Thoracic aorta (tissue), 2 donors: ENCODE data around the gene RAB6B. TPM values are rescaled to one million over a fixed set of nuclear protein-coding genes. Genes with fewer than 3 reads are reported as not detected.

Source experiments
- ATAC-seq: fragments of 150-250 bp; one replicate; pipeline ENCODE4 v1.8.0; 2017; ENCODE audit warnings: low read depth; ENCODE audit not compliant: insufficient number of reproducible peaks, low FRiP score
- DNase-seq: peaks from one replicate; pipeline ENCODE4 v3.0.0-alpha.2; 2020; ENCODE audit warnings: low spot score
- H3K27ac ChIP-seq, 2 donors: fragments of 200-600 bp; sonication (generic); 1 replicate in 1 of 2; 2 replicates in 1 of 2; pipeline ENCODE4 v1.5.1; 2016; ENCODE audit warnings: mild to moderate bottlenecking in 2 of 2, moderate library complexity in 2 of 2
- H3K27me3 ChIP-seq: fragments of 200-600 bp; sonication (generic); replicated peaks from 2 replicates; pipeline ENCODE4 v1.6.0; 2016; ENCODE audit warnings: mild to moderate bottlenecking; ENCODE audit not compliant: insufficient read depth
- H3K36me3 ChIP-seq: fragments of 200-600 bp; sonication (generic); one replicate; pipeline ENCODE4 v1.5.1; 2016
- H3K4me1 ChIP-seq, 2 donors: fragments of 200-600 bp; sonication (generic); 1 replicate in 1 of 2; 2 replicates in 1 of 2; pipeline versions ENCODE4 v1.5.1 to v1.6.0; 2016; ENCODE audit warnings: low read depth in 2 of 2, mild to moderate bottlenecking in 1 of 2; ENCODE audit not compliant: control insufficient read depth in 1 of 2
- H3K4me3 ChIP-seq: fragments of 200-600 bp; sonication (generic); 2 replicates; pipeline ENCODE4 v1.5.1; 2016; ENCODE audit warnings: mild to moderate bottlenecking
- H3K9me3 ChIP-seq: fragments of 200-600 bp; sonication (generic); 2 replicates; pipeline ENCODE4 v1.5.1; 2016
- CTCF ChIP-seq: fragments of 200-600 bp; sonication (generic); IDR thresholded peaks from one replicate; pipeline ENCODE4 v1.5.1; 2019; ENCODE audit warnings: antibody characterized with exemption
- total RNA-seq, 2 donors: library from RNA; depleted of rRNA; stranded (reverse); fragments of >200 nt; gene quantifications; one replicate each; pipeline versions ENCODE4 v1.1.0 to v1.2.3, GENCODE V29; 2016

Gene RAB6B
- total RNA-seq, 2 donors from 2014 or later = 0.27 to 4.0 TPM

- Histone ChIP-seq H3K4me3 (no peak overlapping the region), H3K9me3 (no peaks in the 10 kb centered on the region), H3K27ac (no peak overlapping the region), H3K36me3 (no peaks in the 10 kb centered on the region), H3K27me3 (no peaks in the 10 kb centered on the region), H3K4me1 (peaks cover 0 to 21% of the 10 kb centered on the region in 2 donors)
- DNase-seq = no peak
- no peak for ATAC-seq
- no peak for TF ChIP-seq CTCF
These were observed 41.8 kb downstream of the RAB6B start for GRCh38 chr3:133853925-133854227.

- ATAC-seq (no peak), DNase-seq (no peak)
- H3K27ac ChIP-seq = no peak overlapping the region
- H3K36me3 ChIP-seq = no peaks in the 10 kb centered on the region
- H3K4me1 ChIP-seq = peaks cover 0 to 21% of the 10 kb centered on the region in 2 donors
- H3K9me3 ChIP-seq = no peaks in the 10 kb centered on the region
- TF ChIP-seq CTCF = no peak
- H3K27me3 ChIP-seq = no peaks in the 10 kb centered on the region
- no peak overlapping the region for H3K4me3 ChIP-seq
These were observed 42.4 kb downstream of the RAB6B start for GRCh38 chr3:133853063-133853924.

GRCh38 chr3:133851931-133852330 is 43.8 kb downstream of the RAB6B start:
- Histone ChIP-seq H3K9me3 (no peaks in the 10 kb centered on the region), H3K27me3 (no peaks in the 10 kb centered on the region), H3K4me3 (no peak overlapping the region), H3K27ac (no peak overlapping the region), H3K36me3 (no peaks in the 10 kb centered on the region), H3K4me1 (peaks cover 0 to 21% of the 10 kb centered on the region in 2 donors)
- TF ChIP-seq CTCF = no peak
- DNase-seq (no peak), ATAC-seq (no peak)

- H3K27me3 ChIP-seq = no peaks in the 10 kb centered on the region
These were observed 44.3 kb downstream of the RAB6B start for GRCh38 chr3:133851266-133851906.

More at GRCh38 chr3:133851266-133851906, 44.3 kb downstream of the RAB6B start:
- Histone ChIP-seq H3K9me3 (no peaks in the 10 kb centered on the region), H3K36me3 (no peaks in the 10 kb centered on the region), H3K27ac (no peak overlapping the region), H3K4me1 (peaks cover 0 to 21% of the 10 kb centered on the region in 2 donors), H3K4me3 (no peak overlapping the region)
- ATAC-seq (no peak), DNase-seq (no peak)
- TF ChIP-seq CTCF = no peak
